Measurements from ENCODE around the gene FBXL17. TPM values are rescaled to one million over a fixed set of nuclear protein-coding genes. Genes with fewer than 3 reads are reported as not detected.

The FBXL17 gene
- total RNA-seq, 1 donor from 2014 or later = 12.7 TPM

DNA sequence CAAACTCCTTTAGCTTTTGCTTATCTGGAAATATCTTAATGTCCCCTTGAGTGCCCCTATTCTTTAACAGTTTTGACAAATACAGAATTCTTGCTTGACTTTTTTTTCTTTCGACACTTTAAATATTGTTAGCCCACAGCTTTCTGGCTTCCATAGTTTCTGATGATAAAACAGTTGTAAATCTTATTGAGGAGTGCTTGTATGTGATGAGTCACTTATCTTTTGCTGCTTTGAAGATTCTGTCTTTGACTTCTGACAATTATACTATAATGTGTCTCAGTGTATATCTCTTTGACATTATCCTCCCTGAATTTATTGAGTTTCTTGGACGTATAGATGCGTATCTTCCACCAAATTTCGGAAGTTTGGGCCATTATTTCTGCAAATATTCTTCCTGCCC is 21.6 kb downstream of the FBXL17 start:
- FAIRE-seq (no peak), DNase-seq (ENCODE audit: low read depth) (no peak)
- Histone ChIP-seq H3K4me1 (ENCODE audit: insufficient read depth, low read length) (no peaks in the 10 kb centered on the region), H3K9me3 (ENCODE audit: insufficient read depth, low read depth, low read length) (no peaks in the 10 kb centered on the region), H3K27me3 (ENCODE audit: insufficient read depth, low read length) (no peaks in the 10 kb centered on the region), H4K20me1 (ENCODE audit: insufficient read depth, low read length) (no peaks in the 10 kb centered on the region), H2AFZ (ENCODE audit: low read depth, low read length) (no peak overlapping the region), H3K27ac (ENCODE audit: low read depth, low read length) (no peak overlapping the region), H3K79me2 (ENCODE audit: insufficient read depth, low read length) (no peaks in the 10 kb centered on the region), H3K4me3 (ENCODE audit: insufficient read depth, low read depth, low read length) (no peak overlapping the region), H3K36me3 (ENCODE audit: insufficient read depth, low read length) (no peaks in the 10 kb centered on the region), H3K9ac (ENCODE audit: low read length) (no peak overlapping the region), H3K4me2 (ENCODE audit: low read length) (no peak overlapping the region)
- H3K4me1 Mint-ChIP-seq (ENCODE audit: low read depth, unreplicated experiment) = peaks cover 11% of the 10 kb centered on the region
- H3K27ac Mint-ChIP-seq (ENCODE audit: unreplicated experiment) = no peak overlapping the region
- no peaks in the 10 kb centered on the region for H3K9me3 Mint-ChIP-seq (ENCODE audit: unreplicated experiment)
- no peaks in the 10 kb centered on the region for H3K36me3 Mint-ChIP-seq (ENCODE audit: low read depth, unreplicated experiment)
- no peak overlapping the region for H3K4me3 Mint-ChIP-seq (ENCODE audit: unreplicated experiment)
- no peaks in the 10 kb centered on the region for H3K27me3 Mint-ChIP-seq (ENCODE audit: low read depth, unreplicated experiment)
- TF ChIP-seq, protein P1, sequence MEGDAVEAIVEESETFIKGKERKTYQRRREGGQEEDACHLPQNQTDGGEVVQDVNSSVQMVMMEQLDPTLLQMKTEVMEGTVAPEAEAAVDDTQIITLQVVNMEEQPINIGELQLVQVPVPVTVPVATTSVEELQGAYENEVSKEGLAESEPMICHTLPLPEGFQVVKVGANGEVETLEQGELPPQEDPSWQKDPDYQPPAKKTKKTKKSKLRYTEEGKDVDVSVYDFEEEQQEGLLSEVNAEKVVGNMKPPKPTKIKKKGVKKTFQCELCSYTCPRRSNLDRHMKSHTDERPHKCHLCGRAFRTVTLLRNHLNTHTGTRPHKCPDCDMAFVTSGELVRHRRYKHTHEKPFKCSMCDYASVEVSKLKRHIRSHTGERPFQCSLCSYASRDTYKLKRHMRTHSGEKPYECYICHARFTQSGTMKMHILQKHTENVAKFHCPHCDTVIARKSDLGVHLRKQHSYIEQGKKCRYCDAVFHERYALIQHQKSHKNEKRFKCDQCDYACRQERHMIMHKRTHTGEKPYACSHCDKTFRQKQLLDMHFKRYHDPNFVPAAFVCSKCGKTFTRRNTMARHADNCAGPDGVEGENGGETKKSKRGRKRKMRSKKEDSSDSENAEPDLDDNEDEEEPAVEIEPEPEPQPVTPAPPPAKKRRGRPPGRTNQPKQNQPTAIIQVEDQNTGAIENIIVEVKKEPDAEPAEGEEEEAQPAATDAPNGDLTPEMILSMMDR (IDR thresholded peaks at IDR 0.05; ENCODE audit: insufficient read depth, low read depth, low read length) = no peak
- TF ChIP-seq EZH2 (IDR thresholded peaks at IDR 0.05; ENCODE audit: insufficient read depth, low read length) = no peak

- no peaks in the 10 kb centered on the region for H3K27me3 Mint-ChIP-seq (ENCODE audit: low read depth, unreplicated experiment)
These were observed 25.6 kb downstream of the FBXL17 start for GRCh38 chr5:108356286-108356685.

GRCh38 chr5:108353087-108353486 is 28.8 kb downstream of the FBXL17 start:
- Histone ChIP-seq H3K4me1 (ENCODE audit: insufficient read depth, low read length) (no peaks in the 10 kb centered on the region), H3K79me2 (ENCODE audit: insufficient read depth, low read length) (no peaks in the 10 kb centered on the region), H2AFZ (ENCODE audit: low read depth, low read length) (no peak overlapping the region), H3K4me2 (ENCODE audit: low read length) (no peak overlapping the region), H3K27me3 (ENCODE audit: insufficient read depth, low read length) (no peaks in the 10 kb centered on the region), H3K36me3 (ENCODE audit: insufficient read depth, low read length) (no peaks in the 10 kb centered on the region), H3K9me3 (ENCODE audit: insufficient read depth, low read depth, low read length) (no peaks in the 10 kb centered on the region), H3K9ac (ENCODE audit: low read length) (no peak overlapping the region), H3K4me3 (ENCODE audit: insufficient read depth, low read depth, low read length) (no peak overlapping the region), H4K20me1 (ENCODE audit: insufficient read depth, low read length) (no peaks in the 10 kb centered on the region), H3K27ac (ENCODE audit: low read depth, low read length) (no peak overlapping the region)
- Mint-ChIP-seq H3K4me3 (ENCODE audit: unreplicated experiment) (no peak overlapping the region), H3K9me3 (ENCODE audit: unreplicated experiment) (no peaks in the 10 kb centered on the region), H3K36me3 (ENCODE audit: low read depth, unreplicated experiment) (no peaks in the 10 kb centered on the region), H3K4me1 (ENCODE audit: low read depth, unreplicated experiment) (no peaks in the 10 kb centered on the region), H3K27ac (ENCODE audit: unreplicated experiment) (no peak overlapping the region), H3K27me3 (ENCODE audit: low read depth, unreplicated experiment) (no peaks in the 10 kb centered on the region)
- FAIRE-seq (no peak), DNase-seq (ENCODE audit: low read depth) (no peak)
- TF ChIP-seq, protein P1 (IDR thresholded peaks at IDR 0.05; ENCODE audit: insufficient read depth, low read depth, low read length) = no peak
- TF ChIP-seq EZH2 (IDR thresholded peaks at IDR 0.05; ENCODE audit: insufficient read depth, low read length) = no peak

More at GRCh38 chr5:108356286-108356685, 25.6 kb downstream of the FBXL17 start:
- Histone ChIP-seq H3K9ac (ENCODE audit: low read length) (no peak overlapping the region), H3K9me3 (ENCODE audit: insufficient read depth, low read depth, low read length) (no peaks in the 10 kb centered on the region), H4K20me1 (ENCODE audit: insufficient read depth, low read length) (no peaks in the 10 kb centered on the region), H3K27ac (ENCODE audit: low read depth, low read length) (no peak overlapping the region), H3K4me3 (ENCODE audit: insufficient read depth, low read depth, low read length) (no peak overlapping the region), H2AFZ (ENCODE audit: low read depth, low read length) (no peak overlapping the region), H3K4me1 (ENCODE audit: insufficient read depth, low read length) (no peaks in the 10 kb centered on the region), H3K79me2 (ENCODE audit: insufficient read depth, low read length) (no peaks in the 10 kb centered on the region), H3K4me2 (ENCODE audit: low read length) (no peak overlapping the region), H3K36me3 (ENCODE audit: insufficient read depth, low read length) (no peaks in the 10 kb centered on the region), H3K27me3 (ENCODE audit: insufficient read depth, low read length) (no peaks in the 10 kb centered on the region)
- Mint-ChIP-seq H3K27ac (ENCODE audit: unreplicated experiment) (no peak overlapping the region), H3K4me3 (ENCODE audit: unreplicated experiment) (no peak overlapping the region), H3K36me3 (ENCODE audit: low read depth, unreplicated experiment) (no peaks in the 10 kb centered on the region), H3K9me3 (ENCODE audit: unreplicated experiment) (no peaks in the 10 kb centered on the region), H3K4me1 (ENCODE audit: low read depth, unreplicated experiment) (peaks cover 2% of the 10 kb centered on the region)
- FAIRE-seq = no peak
- TF ChIP-seq EZH2 (IDR thresholded peaks at IDR 0.05; ENCODE audit: insufficient read depth, low read length) = no peak
- no peak for DNase-seq (ENCODE audit: low read depth)
